NCI-H460 (cell line): ENCODE measurements around the gene C5AR2. TPM values are rescaled to one million over a fixed set of nuclear protein-coding genes. Genes with fewer than 3 reads are reported as not detected.
A peak's percentile ranks its signal among the peaks of the same experiment; 100 is the strongest.
"Not testable (repeated sequence)": the region's sequence is repeated elsewhere in the genome, so short reads cannot be mapped to it uniquely, and the experiment has no call there.

Source experiments
- DNase-seq: peaks from one replicate; pipeline ENCODE4 v3.0.0-alpha.2; 2016; ENCODE audit warnings: low read depth; ENCODE audit errors: extremely low read depth
- total RNA-seq: library from RNA; depleted of rRNA; stranded (reverse); fragments of >200 nt; shearing (Covaris generic); gene quantifications from 2 replicates; pipeline ENCODE4 v1.2.3, GENCODE V29; 2014

The C5AR2 gene
- total RNA-seq, 1 experiment from 2014 or later, result not detected

GRCh38 chr19:47322058-47322457, 9.9 kb upstream of the C5AR2 start:
- no peak for DNase-seq

- DNase-seq, result no peak
These were observed 8.6 kb upstream of the C5AR2 start for GRCh38 chr19:47323409-47323808.

- no peak for DNase-seq
These were observed 8.1 kb upstream of the C5AR2 start for GRCh38 chr19:47323872-47324271.

GRCh38 chr19:47324502-47324901, 7.5 kb upstream of the C5AR2 start:
- no peak for DNase-seq

GRCh38 chr19:47330466-47330869, 1.5 kb upstream of the C5AR2 start:
- DNase-seq, result no peak

GRCh38 chr19:47331490-47331889, 485 bp upstream of the C5AR2 start:
- no peak for DNase-seq

- not testable (repeated sequence) for DNase-seq
These were observed 5.1 kb downstream of the C5AR2 start for GRCh38 chr19:47336765-47337718.

- DNase-seq, result no peak
These were observed 7.4 kb downstream of the C5AR2 start for GRCh38 chr19:47339196-47339880.

GRCh38 chr19:47340477-47341208, 8.7 kb downstream of the C5AR2 start:
- DNase-seq, result no peak

GRCh38 chr19:47341734-47342133, 9.8 kb downstream of the C5AR2 start:
- DNase-seq, result no peak

GRCh38 chr19:47343194-47343802, 11.3 kb downstream of the C5AR2 start:
- DNase-seq, result no peak

GRCh38 chr19:47344425-47344824, 12.4 kb downstream of the C5AR2 start:
- no peak for DNase-seq

GRCh38 chr19:47346024-47346423, 14.0 kb downstream of the C5AR2 start:
- DNase-seq, result not testable (repeated sequence)

- peak; percentile 96 for DNase-seq
These were observed 17.1 kb downstream of the C5AR2 start, which contains the start of gene DHX34 for GRCh38 chr19:47348819-47349795. TSS of gene DHX34 (plus strand) at chr19:47349315. CDS start at chr19:47353031, 3,716 bp downstream.

- no peak for DNase-seq
These were observed 18.7 kb downstream of the C5AR2 start for GRCh38 chr19:47350630-47351029.

- DNase-seq, result no peak
These were observed 19.6 kb downstream of the C5AR2 start for GRCh38 chr19:47351548-47351947.

- no peak for DNase-seq
These were observed 20.1 kb downstream of the C5AR2 start for GRCh38 chr19:47352095-47352494.

GRCh38 chr19:47353307-47353712, 21.3 kb downstream of the C5AR2 start:
- no peak for DNase-seq

GRCh38 chr19:47356900-47357299, 24.9 kb downstream of the C5AR2 start:
- DNase-seq, result no peak
